Epithelial cell of proximal tubule (primary cell): ENCODE results near the gene PIWIL4. TPM values are rescaled to one million over a fixed set of nuclear protein-coding genes. Genes with fewer than 3 reads are reported as not detected.

Source experiments
- DNase-seq: peaks from one replicate; pipeline ENCODE4 v3.0.0-alpha.2; 2011; ENCODE audit warnings: low read depth
- H3K4me3 ChIP-seq: 2 replicates; pipeline ENCODE4 v1.5.1; 2011; ENCODE audit warnings: low read depth, mild to moderate bottlenecking, low read length
- total RNA-seq: library from RNA; depleted of rRNA; stranded (reverse); fragments of >200 nt; gene quantifications from 2 replicates; pipeline ENCODE4 v1.2.3, GENCODE V29; 2015
- TF ChIP-seq, protein P1 (sequence below): conservative IDR thresholded peaks from 2 replicates; pipeline ENCODE4 v1.5.1; 2012; ENCODE audit warnings: low read depth, mild to moderate bottlenecking, low read length

PIWIL4 gene
- total RNA-seq, result 0.22 and 1.2 TPM in 2 replicates

DNA sequence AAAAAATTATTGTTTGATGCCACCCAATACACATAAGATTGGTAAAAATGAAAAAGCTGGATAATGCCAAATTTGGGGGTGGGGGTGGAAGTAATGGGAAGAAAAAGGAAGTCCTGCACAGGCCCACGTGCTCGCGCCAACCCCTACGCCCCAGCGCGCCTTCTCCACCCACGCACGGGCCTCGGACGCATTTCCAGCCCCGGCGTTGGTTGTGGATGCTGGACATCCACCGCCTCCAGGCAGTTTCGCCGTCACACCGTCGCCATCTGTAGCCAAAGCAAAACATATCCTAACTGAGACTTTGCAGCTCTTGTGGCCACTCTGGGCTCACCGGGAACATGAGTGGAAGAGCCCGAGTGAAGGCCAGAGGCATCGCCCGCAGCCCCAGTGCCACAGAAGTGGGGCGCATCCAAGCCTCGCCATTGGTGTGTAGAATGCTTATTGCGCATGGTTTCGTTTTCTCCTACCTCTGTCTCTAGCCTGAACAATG, at the start of gene PIWIL4:
PIWIL4 (plus strand) TSS at position 188 of the 490 bp plus-strand sequence; CDS start at position 339, 151 bp downstream.
- no peak within 1 kb of the TSS for H3K4me3 ChIP-seq
- TF ChIP-seq, protein P1, sequence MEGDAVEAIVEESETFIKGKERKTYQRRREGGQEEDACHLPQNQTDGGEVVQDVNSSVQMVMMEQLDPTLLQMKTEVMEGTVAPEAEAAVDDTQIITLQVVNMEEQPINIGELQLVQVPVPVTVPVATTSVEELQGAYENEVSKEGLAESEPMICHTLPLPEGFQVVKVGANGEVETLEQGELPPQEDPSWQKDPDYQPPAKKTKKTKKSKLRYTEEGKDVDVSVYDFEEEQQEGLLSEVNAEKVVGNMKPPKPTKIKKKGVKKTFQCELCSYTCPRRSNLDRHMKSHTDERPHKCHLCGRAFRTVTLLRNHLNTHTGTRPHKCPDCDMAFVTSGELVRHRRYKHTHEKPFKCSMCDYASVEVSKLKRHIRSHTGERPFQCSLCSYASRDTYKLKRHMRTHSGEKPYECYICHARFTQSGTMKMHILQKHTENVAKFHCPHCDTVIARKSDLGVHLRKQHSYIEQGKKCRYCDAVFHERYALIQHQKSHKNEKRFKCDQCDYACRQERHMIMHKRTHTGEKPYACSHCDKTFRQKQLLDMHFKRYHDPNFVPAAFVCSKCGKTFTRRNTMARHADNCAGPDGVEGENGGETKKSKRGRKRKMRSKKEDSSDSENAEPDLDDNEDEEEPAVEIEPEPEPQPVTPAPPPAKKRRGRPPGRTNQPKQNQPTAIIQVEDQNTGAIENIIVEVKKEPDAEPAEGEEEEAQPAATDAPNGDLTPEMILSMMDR, result no peak
- DNase-seq, result no peak

DNA sequence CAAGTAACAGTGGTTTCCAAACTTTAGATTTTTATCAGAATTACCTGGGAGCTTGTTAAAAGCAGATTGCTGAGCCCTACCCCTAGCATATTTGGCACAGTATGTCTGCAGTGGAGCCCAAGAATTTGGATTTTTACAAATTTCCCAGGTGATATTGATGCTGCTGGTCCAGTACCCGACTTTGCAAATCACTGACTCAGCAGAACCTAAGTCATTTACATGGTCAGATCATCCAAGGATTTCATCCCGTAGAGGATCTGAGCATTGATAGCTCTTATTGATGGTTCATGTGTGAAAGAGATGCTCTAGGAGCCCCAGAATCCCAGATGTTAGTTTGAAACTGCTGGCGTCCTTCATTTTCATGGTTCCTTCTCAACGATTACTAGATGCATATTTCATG, 48.9 kb upstream of the PIWIL4 start:
- no peak overlapping the region for H3K4me3 ChIP-seq
- DNase-seq, result no peak
- TF ChIP-seq, protein P1, result no peak

DNA sequence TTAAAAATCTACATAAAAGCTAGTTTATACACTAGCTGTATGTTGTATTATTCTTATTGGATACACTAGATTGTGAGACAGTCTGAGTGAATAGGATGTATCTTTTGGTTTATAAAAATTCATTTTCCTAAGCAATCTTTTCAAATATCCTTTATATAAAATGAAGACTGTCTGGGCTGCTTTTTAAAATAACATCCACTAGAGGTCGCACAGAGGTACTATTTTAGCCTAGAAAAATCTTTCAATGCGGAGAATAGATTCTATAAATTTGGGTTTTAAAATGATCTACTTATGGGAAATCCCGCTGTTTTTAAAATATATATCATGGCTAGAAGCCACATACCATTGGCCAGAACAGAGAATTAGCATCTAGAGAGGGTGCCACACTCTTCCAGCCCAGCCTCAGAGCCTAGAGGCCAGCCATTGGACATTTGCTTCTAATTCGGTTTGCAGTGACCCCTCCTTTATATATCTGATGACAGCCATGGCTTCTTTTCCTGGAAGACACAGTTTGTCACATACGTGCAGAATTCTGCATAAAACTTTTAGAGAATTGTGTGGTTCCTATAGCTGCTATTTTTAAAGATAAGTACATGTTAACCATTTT, 47.6 kb upstream of the PIWIL4 start:
- H3K4me3 ChIP-seq, result no peak overlapping the region
- DNase-seq, result no peak
- TF ChIP-seq, protein P1, result peak; percentile 63

DNA sequence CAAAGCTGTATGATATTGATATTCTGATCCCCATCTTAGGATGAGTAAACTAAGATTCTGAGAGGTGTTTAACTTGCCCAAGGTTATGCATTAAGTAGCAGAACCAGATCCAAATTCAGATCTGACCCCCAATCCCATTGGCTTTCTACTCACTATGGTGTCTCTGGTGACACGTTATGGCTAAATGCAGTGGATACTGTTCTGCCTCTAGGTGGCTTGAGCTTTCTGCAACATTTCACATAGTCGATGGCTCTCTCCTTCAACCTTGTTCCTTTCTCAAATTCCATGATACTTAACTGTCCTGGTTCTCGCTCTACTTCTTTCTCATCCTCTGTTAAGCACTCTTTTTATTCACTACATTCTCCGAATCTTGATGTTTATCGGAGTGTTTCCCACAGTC, 45.5 kb upstream of the PIWIL4 start:
- DNase-seq, result no peak
- TF ChIP-seq, protein P1, result peak; percentile 62
- no peak overlapping the region for H3K4me3 ChIP-seq

DNA sequence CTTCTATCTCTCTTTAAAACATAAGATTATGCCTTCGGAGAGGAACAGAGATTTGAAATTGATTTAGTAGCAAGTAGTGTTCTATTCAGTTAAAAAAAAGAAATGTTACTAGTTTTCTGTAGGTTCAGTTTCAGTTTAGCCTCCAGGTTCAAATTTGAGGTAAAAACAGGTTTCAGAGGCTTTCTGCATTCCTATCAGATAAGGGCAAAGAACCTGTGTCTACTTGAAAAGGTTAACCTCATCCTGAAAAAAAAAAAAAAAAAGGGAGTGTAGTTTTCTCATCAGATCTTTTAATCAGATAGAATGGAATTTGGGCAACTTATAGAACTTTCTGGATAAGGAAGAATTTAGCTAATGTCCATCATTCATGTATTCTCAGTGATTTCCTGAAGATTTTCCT, 42.8 kb upstream of the PIWIL4 start:
- H3K4me3 ChIP-seq, result no peak overlapping the region
- no peak for DNase-seq
- TF ChIP-seq, protein P1, result no peak

DNA sequence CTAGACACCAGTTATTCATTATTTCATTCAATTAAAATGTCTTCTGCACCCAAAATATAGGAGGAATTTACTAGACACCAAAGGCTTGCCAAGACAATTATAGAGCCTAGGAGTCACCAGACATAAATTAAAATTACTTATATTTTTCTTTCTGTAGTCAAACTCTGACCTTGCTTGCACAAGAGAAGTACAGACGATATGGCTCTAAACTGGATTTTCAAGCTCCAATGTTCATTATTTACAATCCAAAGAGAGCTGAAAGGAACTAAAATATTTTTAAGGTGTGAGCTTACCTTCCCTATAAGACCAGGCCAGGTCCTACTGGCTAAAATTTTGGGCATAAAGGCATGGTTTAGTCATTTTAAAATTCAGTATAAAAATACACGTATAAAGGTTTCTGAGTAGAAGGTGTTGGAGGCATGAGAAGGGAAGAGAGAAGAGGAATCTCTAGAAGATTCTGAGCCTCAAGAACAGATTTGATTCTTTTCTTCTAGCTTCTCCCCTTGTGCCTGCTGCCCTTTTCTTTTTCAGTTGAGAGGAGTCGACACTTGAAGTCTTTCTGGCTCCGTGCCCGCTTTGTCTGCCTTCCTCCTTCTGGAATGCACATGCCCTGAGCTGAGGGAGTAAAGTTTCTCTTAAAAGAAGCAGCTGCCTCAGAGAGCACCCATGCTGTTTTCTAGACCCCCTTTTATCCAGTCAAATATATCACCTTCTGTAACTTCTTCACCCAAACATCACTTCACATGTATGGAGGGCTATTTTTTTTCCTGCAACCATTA, 41.4 kb upstream of the PIWIL4 start:
- no peak for DNase-seq
- H3K4me3 ChIP-seq, result no peak overlapping the region
- TF ChIP-seq, protein P1, result no peak
